ENCODE measurements around the gene LRRC4C. TPM values are rescaled to one million over a fixed set of nuclear protein-coding genes. Genes with fewer than 3 reads are reported as not detected.

LRRC4C gene
- total and polyA plus RNA-seq, 4 donors = 0.10 to 0.93 (median 0.30) TPM

DNA sequence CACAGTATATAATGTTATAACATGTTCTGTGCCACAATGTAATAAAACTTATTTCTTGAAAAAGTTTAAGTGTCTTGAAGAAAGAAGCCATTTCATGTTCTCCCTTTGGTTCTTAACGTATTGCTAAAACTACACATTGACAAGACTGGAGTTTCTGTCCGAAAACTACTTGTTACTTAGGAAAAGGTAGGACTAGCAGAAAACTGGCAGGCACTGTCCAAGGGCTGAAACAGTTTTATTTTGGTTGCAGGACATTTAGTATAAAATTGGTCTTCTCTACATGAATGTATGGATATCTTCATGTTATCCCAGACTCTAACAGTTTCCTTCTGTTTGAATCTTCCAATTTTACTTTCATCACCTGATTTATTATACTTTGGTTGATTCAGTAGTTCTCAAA lies 1027.1 kb downstream of the LRRC4C start:
- H3K4me1 ChIP-seq (ENCODE audit: control insufficient read depth in 4 of 4, insufficient read depth in 4 of 4, low read length in 3 of 4) = peaks cover 2 to 11% (median 6%) of the 10 kb centered on the region in 4 donors
- H3K27ac ChIP-seq (ENCODE audit: low read depth in 1 of 2, low read length in 2 of 2) = no peak overlapping the region
- no peak for DNase-seq (ENCODE audit: low spot score)
- 95% methylated on average over 2 of the region's 2 CpGs for WGBS
- no peak overlapping the region for H3K9ac ChIP-seq (ENCODE audit: low read depth in 1 of 2, low read length in 2 of 2)
- no peaks in the 10 kb centered on the region for H3K9me3 ChIP-seq (ENCODE audit: control insufficient read depth in 4 of 4, low read length in 3 of 4)
- TF ChIP-seq, protein P1, sequence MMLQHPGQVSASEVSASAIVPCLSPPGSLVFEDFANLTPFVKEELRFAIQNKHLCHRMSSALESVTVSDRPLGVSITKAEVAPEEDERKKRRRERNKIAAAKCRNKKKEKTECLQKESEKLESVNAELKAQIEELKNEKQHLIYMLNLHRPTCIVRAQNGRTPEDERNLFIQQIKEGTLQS (IDR thresholded peaks at IDR 0.05) = no peak
- TF ChIP-seq, protein P2, sequence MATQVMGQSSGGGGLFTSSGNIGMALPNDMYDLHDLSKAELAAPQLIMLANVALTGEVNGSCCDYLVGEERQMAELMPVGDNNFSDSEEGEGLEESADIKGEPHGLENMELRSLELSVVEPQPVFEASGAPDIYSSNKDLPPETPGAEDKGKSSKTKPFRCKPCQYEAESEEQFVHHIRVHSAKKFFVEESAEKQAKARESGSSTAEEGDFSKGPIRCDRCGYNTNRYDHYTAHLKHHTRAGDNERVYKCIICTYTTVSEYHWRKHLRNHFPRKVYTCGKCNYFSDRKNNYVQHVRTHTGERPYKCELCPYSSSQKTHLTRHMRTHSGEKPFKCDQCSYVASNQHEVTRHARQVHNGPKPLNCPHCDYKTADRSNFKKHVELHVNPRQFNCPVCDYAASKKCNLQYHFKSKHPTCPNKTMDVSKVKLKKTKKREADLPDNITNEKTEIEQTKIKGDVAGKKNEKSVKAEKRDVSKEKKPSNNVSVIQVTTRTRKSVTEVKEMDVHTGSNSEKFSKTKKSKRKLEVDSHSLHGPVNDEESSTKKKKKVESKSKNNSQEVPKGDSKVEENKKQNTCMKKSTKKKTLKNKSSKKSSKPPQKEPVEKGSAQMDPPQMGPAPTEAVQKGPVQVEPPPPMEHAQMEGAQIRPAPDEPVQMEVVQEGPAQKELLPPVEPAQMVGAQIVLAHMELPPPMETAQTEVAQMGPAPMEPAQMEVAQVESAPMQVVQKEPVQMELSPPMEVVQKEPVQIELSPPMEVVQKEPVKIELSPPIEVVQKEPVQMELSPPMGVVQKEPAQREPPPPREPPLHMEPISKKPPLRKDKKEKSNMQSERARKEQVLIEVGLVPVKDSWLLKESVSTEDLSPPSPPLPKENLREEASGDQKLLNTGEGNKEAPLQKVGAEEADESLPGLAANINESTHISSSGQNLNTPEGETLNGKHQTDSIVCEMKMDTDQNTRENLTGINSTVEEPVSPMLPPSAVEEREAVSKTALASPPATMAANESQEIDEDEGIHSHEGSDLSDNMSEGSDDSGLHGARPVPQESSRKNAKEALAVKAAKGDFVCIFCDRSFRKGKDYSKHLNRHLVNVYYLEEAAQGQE (IDR thresholded peaks at IDR 0.05) = no peak
- H3K4me3 ChIP-seq (ENCODE audit: low read depth in 1 of 3, low read length in 3 of 3) = no peak overlapping the region
- no peaks in the 10 kb centered on the region for H3K36me3 ChIP-seq (ENCODE audit: control insufficient read depth in 4 of 4, insufficient read depth in 3 of 4, low read depth in 1 of 4, low read length in 3 of 4)
- H3K27me3 ChIP-seq (ENCODE audit: control insufficient read depth in 4 of 4, insufficient read depth in 4 of 4, low read length in 3 of 4) = no peaks in the 10 kb centered on the region

DNA sequence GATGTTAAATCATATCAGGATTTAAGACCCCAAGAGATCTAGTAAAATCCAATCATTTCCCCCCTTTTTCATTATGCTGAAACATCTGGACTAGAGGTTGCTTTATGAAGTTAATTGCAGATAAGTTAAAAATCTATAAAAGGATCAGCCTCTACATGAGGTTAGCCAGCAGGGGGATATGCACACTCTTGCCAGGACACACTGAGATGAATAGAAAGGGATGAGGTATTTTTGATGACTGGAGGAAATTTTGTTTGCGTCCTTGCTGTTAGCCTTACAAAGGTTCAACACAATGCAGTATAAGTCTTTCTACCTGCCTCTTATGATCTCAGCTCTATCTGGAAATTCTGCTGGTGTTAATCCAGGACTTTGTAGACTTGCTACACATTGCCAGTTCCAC lies 1034.3 kb downstream of the LRRC4C start:
- H3K4me1 ChIP-seq (ENCODE audit: control insufficient read depth in 4 of 4, insufficient read depth in 4 of 4, low read length in 3 of 4) = peaks cover 0 to 8% (median 1%) of the 10 kb centered on the region in 4 donors
- TF ChIP-seq HNF4G (IDR thresholded peaks at IDR 0.05) (no peak), RAD21 (IDR thresholded peaks at IDR 0.05) (peak in 1 of 2 donors; percentile 27)
- no peaks in the 10 kb centered on the region for H3K36me3 ChIP-seq (ENCODE audit: control insufficient read depth in 4 of 4, insufficient read depth in 3 of 4, low read depth in 1 of 4, low read length in 3 of 4)
- H3K4me3 ChIP-seq (ENCODE audit: low read depth in 1 of 3, low read length in 3 of 3) = no peak overlapping the region
- H3K9ac ChIP-seq (ENCODE audit: low read depth in 1 of 2, low read length in 2 of 2) = no peak overlapping the region
- no peaks in the 10 kb centered on the region for H3K27me3 ChIP-seq (ENCODE audit: control insufficient read depth in 4 of 4, insufficient read depth in 4 of 4, low read length in 3 of 4)
- H3K9me3 ChIP-seq (ENCODE audit: control insufficient read depth in 4 of 4, low read length in 3 of 4) = no peaks in the 10 kb centered on the region
- 90% methylated on average over 1 of the region's 1 CpG for WGBS
- no peak overlapping the region for H3K27ac ChIP-seq (ENCODE audit: low read depth in 1 of 2, low read length in 2 of 2)
- DNase-seq (ENCODE audit: low spot score) = no peak

DNA sequence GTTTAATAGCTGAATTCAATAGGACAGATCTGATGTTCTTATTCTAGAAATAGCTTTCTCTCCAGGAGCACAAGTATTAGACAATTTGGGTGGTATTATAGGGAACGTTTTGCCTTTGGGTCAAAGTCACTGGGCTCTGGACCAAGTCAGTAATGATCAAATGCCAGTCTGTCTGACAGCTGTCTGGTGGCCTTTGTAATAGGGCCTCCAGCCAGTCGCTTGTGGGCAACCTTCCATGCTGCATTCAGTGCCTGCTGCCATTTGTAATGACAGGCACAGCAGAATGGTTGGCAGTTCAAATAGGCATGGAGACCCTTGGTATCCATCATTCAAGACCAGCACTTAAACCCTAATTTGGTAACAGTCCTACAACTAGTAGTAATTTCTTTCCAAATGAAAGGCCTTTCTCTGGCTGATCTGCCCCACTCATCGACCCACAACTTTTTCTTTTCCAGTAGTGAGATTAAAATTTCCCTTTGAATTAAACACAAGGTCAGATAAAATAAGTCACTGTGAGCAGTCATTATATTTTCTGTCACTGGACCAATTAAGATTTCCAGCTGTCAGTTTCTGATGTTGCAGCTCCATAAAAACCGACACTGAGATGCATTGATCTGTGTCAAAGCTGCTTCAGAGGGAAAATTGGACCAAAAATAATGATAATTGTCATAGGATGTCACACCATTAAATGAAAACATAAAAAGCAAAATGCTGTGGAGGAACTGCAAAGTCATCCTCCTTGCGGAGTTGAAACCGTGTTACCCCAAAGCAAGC lies 1038.1 kb downstream of the LRRC4C start:
- DNase-seq (ENCODE audit: low spot score) = no peak
- H3K36me3 ChIP-seq (ENCODE audit: control insufficient read depth in 4 of 4, insufficient read depth in 3 of 4, low read depth in 1 of 4, low read length in 3 of 4) = no peaks in the 10 kb centered on the region
- H3K9me3 ChIP-seq (ENCODE audit: control insufficient read depth in 4 of 4, low read length in 3 of 4) = no peaks in the 10 kb centered on the region
- H3K9ac ChIP-seq (ENCODE audit: low read depth in 1 of 2, low read length in 2 of 2) = no peak overlapping the region
- WGBS = 70% methylated on average over 6 of the region's 6 CpGs
- TF ChIP-seq TAF1 (conservative IDR thresholded peaks at IDR 0.05) (no peak), EGR1 (IDR thresholded peaks at IDR 0.05; ENCODE audit: low read depth in 2 of 2) (no peak), RXRA (IDR thresholded peaks at IDR 0.05) (peak in 1 of 2 donors; percentile 8), GABPA (IDR thresholded peaks at IDR 0.05 in 1 of 2, conservative IDR thresholded peaks at IDR 0.05 in 1 of 2) (no peak), NR2F2 (IDR thresholded peaks at IDR 0.05) (no peak), HNF4A (conservative IDR thresholded peaks at IDR 0.05) (peak; percentile 71 to 72), RAD21 (IDR thresholded peaks at IDR 0.05) (peak in 1 of 2 donors; percentile 36), FOXA1 (IDR thresholded peaks at IDR 0.05) (no peak), HNF4G (IDR thresholded peaks at IDR 0.05) (no peak), SP1 (IDR thresholded peaks at IDR 0.05) (peak; percentile 34), JUND (IDR thresholded peaks at IDR 0.05) (no peak), YY1 (IDR thresholded peaks at IDR 0.05) (peak; percentile 85)
- TF ChIP-seq, protein P3, sequence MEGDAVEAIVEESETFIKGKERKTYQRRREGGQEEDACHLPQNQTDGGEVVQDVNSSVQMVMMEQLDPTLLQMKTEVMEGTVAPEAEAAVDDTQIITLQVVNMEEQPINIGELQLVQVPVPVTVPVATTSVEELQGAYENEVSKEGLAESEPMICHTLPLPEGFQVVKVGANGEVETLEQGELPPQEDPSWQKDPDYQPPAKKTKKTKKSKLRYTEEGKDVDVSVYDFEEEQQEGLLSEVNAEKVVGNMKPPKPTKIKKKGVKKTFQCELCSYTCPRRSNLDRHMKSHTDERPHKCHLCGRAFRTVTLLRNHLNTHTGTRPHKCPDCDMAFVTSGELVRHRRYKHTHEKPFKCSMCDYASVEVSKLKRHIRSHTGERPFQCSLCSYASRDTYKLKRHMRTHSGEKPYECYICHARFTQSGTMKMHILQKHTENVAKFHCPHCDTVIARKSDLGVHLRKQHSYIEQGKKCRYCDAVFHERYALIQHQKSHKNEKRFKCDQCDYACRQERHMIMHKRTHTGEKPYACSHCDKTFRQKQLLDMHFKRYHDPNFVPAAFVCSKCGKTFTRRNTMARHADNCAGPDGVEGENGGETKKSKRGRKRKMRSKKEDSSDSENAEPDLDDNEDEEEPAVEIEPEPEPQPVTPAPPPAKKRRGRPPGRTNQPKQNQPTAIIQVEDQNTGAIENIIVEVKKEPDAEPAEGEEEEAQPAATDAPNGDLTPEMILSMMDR (IDR thresholded peaks at IDR 0.05; ENCODE audit: low read depth, low read length, missing input control) = no peak
- H3K27me3 ChIP-seq (ENCODE audit: control insufficient read depth in 4 of 4, insufficient read depth in 4 of 4, low read length in 3 of 4) = no peaks in the 10 kb centered on the region
- H3K4me1 ChIP-seq (ENCODE audit: control insufficient read depth in 4 of 4, insufficient read depth in 4 of 4, low read length in 3 of 4) = peaks cover 0 to 8% (median 1%) of the 10 kb centered on the region in 4 donors
- no peak overlapping the region for H3K27ac ChIP-seq (ENCODE audit: low read depth in 1 of 2, low read length in 2 of 2)
- peak overlapping the region in 1 of 3 donors; percentile 5 for H3K4me3 ChIP-seq (ENCODE audit: low read depth in 1 of 3, low read length in 3 of 3)

Measured in liver (tissue), 9 donors.